Hepatocyte (in vitro differentiated cells): ENCODE results near the gene THSD4. TPM values are rescaled to one million over a fixed set of nuclear protein-coding genes. Genes with fewer than 3 reads are reported as not detected.

ENCODE experiments used
- DNase-seq: peaks from one replicate; pipeline ENCODE4 v3.0.0-alpha.2; 2016; ENCODE audit warnings: low spot score
- H2AFZ ChIP-seq: fragments of 200-600 bp; sonication (generic); 2 replicates; pipeline ENCODE4 v1.6.0; 2016; ENCODE audit warnings: antibody characterized with exemption, mild to moderate bottlenecking
- H3K27ac ChIP-seq: fragments of 200-600 bp; sonication (generic); 2 replicates; pipeline ENCODE4 v1.5.1; 2016; ENCODE audit warnings: mild to moderate bottlenecking
- H3K27me3 ChIP-seq: fragments of 200-600 bp; sonication (generic); 2 replicates; pipeline ENCODE4 v1.6.1; 2016
- H3K36me3 ChIP-seq: fragments of 200-600 bp; sonication (generic); replicated peaks from 2 replicates; pipeline ENCODE4 v1.5.1; 2016; ENCODE audit warnings: low read depth; ENCODE audit not compliant: insufficient read depth
- H3K4me1 ChIP-seq: fragments of 200-600 bp; sonication (generic); 2 replicates; pipeline ENCODE4 v1.5.1; 2016; ENCODE audit warnings: mild to moderate bottlenecking, moderate library complexity; ENCODE audit not compliant: insufficient read depth
- H3K4me2 ChIP-seq: fragments of 200-600 bp; sonication (generic); 2 replicates; pipeline ENCODE4 v1.6.0; 2016
- H3K4me3 ChIP-seq: fragments of 200-600 bp; sonication (generic); 2 replicates; pipeline ENCODE4 v1.5.1; 2016; ENCODE audit warnings: mild to moderate bottlenecking
- H3K79me2 ChIP-seq: fragments of 200-600 bp; sonication (generic); 2 replicates; pipeline ENCODE4 v1.6.0; 2017; ENCODE audit warnings: mild to moderate bottlenecking
- H3K9me2 ChIP-seq: fragments of 200-600 bp; sonication (generic); replicated peaks from 2 replicates; pipeline ENCODE4 v1.6.0; 2017; ENCODE audit warnings: mild to moderate bottlenecking; ENCODE audit not compliant: insufficient read depth
- H3K9me3 ChIP-seq: fragments of 200-600 bp; sonication (generic); 2 replicates; pipeline ENCODE4 v1.5.1; 2016; ENCODE audit warnings: low read depth, mild to moderate bottlenecking
- H4K20me1 ChIP-seq: fragments of 200-600 bp; sonication (generic); 2 replicates; pipeline ENCODE4 v1.6.0; 2016; ENCODE audit warnings: mild to moderate bottlenecking; ENCODE audit not compliant: insufficient read depth, poor library complexity, severe bottlenecking
- CTCF ChIP-seq: fragments of 200-600 bp; sonication (generic); IDR thresholded peaks from 2 replicates; pipeline ENCODE4 v1.5.1; 2016; ENCODE audit warnings: antibody characterized with exemption, mild to moderate bottlenecking; ENCODE audit not compliant: poor library complexity
- EZH2 ChIP-seq: fragments of 200-600 bp; sonication (generic); IDR thresholded peaks from 2 replicates; pipeline ENCODE4 v1.6.1; 2016; ENCODE audit warnings: antibody characterized with exemption, mild to moderate bottlenecking, borderline replicate concordance
- EZH2phosphoT487 ChIP-seq: fragments of 200-600 bp; sonication (generic); IDR thresholded peaks from one replicate; pipeline ENCODE4 v1.6.1; 2018; ENCODE audit warnings: antibody characterized with exemption, mild to moderate bottlenecking, low read depth, moderate library complexity; ENCODE audit not compliant: unreplicated experiment, severe bottlenecking
- WGBS: methylation state at CpG from one replicate; pipeline ENCODE4 v1.1.6; 2016; ENCODE audit warnings: low lambda C conversion rate; ENCODE audit errors: missing lambda C conversion rate; 5-methylcytosine and 5-hydroxymethylcytosine counted together
- polyA plus RNA-seq: library from polyadenylated mRNA; unstranded; fragments of >200 nt; fragmentation: Nextera tagmentation; extraction: Ambion mirVana; gene quantifications from 2 replicates; pipeline ENCODE4 v1.2.1, GENCODE V29; 2016
- total RNA-seq: library from RNA; depleted of rRNA; stranded (reverse); fragments of >200 nt; gene quantifications from 2 replicates; pipeline ENCODE4 v1.2.3, GENCODE V29; 2014

Gene THSD4
- total and polyA plus RNA-seq, 2 experiments from 2014 or later = 4.3 to 7.0 TPM

GRCh38 chr15:71444866-71445590 is 329.8 kb downstream of the THSD4 start:
- no peaks in the 10 kb centered on the region for H3K79me2 ChIP-seq

GRCh38 chr15:71447328-71448250 is 332.3 kb downstream of the THSD4 start:
- no peak overlapping the region for H3K4me2 ChIP-seq
- no peak for DNase-seq

More at GRCh38 chr15:71444866-71445590, 329.8 kb downstream of the THSD4 start:
- no peak overlapping the region for H3K27ac ChIP-seq
- DNase-seq = no peak
- 69% methylated on average over 5 of the region's 5 CpGs for WGBS
- H3K4me1 ChIP-seq = peaks cover 3% of the 10 kb centered on the region
- no peak overlapping the region for H3K4me2 ChIP-seq
- no peaks in the 10 kb centered on the region for H3K9me2 ChIP-seq
- no peaks in the 10 kb centered on the region for H3K36me3 ChIP-seq
- H4K20me1 ChIP-seq = no peaks in the 10 kb centered on the region
- H3K9me3 ChIP-seq = no peaks in the 10 kb centered on the region
- H2AFZ ChIP-seq = no peak overlapping the region
- H3K4me3 ChIP-seq = no peak overlapping the region
- H3K27me3 ChIP-seq = no peaks in the 10 kb centered on the region
- TF ChIP-seq EZH2 (no peak), CTCF (no peak), EZH2phosphoT487 (no peak)

GRCh38 chr15:71448688-71449114 is 333.4 kb downstream of the THSD4 start:
- Histone ChIP-seq H3K4me2 (no peak overlapping the region), H2AFZ (no peak overlapping the region)

More at GRCh38 chr15:71447328-71448250, 332.3 kb downstream of the THSD4 start:
- Histone ChIP-seq H3K36me3 (no peaks in the 10 kb centered on the region), H3K4me3 (no peak overlapping the region), H2AFZ (no peak overlapping the region), H3K27me3 (no peaks in the 10 kb centered on the region), H3K9me2 (no peaks in the 10 kb centered on the region), H3K27ac (peak overlapping the region; percentile 17), H3K9me3 (no peaks in the 10 kb centered on the region), H4K20me1 (no peaks in the 10 kb centered on the region), H3K4me1 (peaks cover 3% of the 10 kb centered on the region), H3K79me2 (no peaks in the 10 kb centered on the region)
- WGBS = 69% methylated on average over 8 of the region's 8 CpGs
- no peak for TF ChIP-seq CTCF
- no peak for TF ChIP-seq EZH2
- no peak for TF ChIP-seq EZH2phosphoT487

More at GRCh38 chr15:71448688-71449114, 333.4 kb downstream of the THSD4 start:
- WGBS = 90% methylated on average over 2 of the region's 2 CpGs
- no peaks in the 10 kb centered on the region for H3K9me2 ChIP-seq
- H3K4me3 ChIP-seq = no peak overlapping the region
- no peaks in the 10 kb centered on the region for H3K79me2 ChIP-seq
- H3K4me1 ChIP-seq = peaks cover 8% of the 10 kb centered on the region
- H3K27me3 ChIP-seq = no peaks in the 10 kb centered on the region
- no peaks in the 10 kb centered on the region for H4K20me1 ChIP-seq
- TF ChIP-seq EZH2 (no peak), CTCF (peak; percentile 91)
- H3K36me3 ChIP-seq = no peaks in the 10 kb centered on the region
- peak overlapping the region; percentile 12 for H3K27ac ChIP-seq
- peak; percentile 78 for DNase-seq
- no peaks in the 10 kb centered on the region for H3K9me3 ChIP-seq
